Activated CD4-positive, alpha-beta T cell treated with anti-CD3 and anti-CD28 coated beads, Interleukin-2, amount 50 U/mL, for 1 hour (primary cell): ENCODE data around the gene USHBP1.
A peak's percentile ranks its signal among the peaks of the same experiment; 100 is the strongest.

Experiments
- DNase-seq: peaks from one replicate; pipeline ENCODE4 v3.0.0-alpha.2; 2020

Gene USHBP1

DNA sequence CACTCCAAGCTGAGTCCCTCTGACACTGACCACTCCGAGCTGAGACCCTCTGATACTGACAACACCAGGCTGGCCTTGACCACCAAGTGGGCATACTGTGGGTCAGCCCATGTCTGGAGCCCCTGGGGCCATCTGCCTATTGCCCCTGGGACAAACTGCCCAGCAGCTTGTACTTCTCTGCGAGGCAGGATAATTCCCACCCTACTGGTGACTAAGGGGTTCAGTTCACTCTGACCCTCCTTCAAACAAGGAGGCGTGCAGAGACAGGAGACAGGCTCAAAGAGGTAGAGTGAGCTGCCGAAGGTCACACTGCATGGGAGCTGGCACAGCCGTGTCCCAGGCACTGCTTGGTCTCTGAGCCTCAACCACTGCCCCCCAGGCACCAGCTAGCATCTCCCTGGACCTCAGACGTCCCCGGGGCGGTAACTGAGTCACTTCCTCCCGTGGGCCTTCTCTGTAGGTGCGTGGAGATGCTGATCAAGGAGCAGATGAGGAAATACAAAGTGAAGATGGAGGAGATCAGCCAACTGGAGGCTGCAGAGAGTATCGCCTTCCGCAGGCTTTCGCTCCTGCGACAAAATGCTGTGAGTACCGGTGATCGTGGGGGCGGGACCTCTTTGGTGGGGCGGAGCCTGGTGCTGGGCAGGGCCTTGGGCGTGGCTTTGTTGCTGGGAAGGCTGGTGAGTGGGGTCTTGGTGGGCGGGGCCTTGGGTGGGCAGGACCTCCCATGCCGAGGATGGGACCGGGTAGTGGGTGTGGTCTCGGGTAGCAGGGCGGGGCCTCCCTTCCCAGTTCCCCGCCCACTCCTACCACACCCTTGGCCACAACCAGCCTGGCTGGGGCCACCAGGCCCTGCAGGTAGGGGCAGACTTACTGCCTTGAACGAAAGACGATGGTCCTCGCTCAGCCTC is 55.2 kb downstream of the USHBP1 start:
- peak; percentile 28 for DNase-seq

DNA sequence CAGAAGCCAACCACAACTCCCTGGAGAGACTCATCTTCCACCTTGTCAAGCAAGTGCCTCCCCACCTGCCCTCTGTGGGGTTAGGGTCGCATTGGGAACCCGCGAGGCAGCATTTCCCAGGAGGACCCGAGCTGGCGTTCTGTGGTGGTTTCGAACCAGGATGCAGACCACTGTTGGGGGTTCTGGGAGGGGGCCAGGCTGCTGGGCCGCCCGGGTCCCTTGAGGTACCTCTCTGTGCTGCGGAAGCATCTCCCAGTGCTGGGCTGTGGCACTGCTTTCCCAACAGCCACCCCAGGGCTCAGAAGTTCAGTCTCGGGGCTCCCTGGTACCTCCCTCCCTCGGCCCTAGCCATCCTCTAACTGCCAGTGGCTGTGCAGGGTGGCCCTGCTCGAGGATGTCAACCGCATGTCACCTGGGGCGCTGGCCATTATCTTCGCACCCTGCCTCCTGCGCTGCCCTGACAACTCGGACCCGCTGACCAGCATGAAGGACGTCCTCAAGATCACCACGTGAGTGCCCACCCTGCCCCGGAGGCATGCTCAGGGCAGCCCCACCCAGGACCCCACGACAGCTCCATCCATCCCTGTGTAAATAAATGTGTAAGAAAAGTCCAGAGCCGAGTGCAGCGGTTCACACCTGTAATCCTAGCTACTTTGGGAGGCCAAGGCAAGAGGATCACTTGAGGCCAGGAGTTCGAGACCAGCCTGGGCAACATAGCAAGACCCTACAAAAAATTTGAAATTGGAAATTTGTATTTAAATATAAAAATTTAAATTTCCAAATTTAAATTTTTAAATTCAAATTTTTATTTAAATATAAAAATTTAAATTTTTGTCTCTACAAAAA is 57.6 kb downstream of the USHBP1 start:
- no peak for DNase-seq

DNA sequence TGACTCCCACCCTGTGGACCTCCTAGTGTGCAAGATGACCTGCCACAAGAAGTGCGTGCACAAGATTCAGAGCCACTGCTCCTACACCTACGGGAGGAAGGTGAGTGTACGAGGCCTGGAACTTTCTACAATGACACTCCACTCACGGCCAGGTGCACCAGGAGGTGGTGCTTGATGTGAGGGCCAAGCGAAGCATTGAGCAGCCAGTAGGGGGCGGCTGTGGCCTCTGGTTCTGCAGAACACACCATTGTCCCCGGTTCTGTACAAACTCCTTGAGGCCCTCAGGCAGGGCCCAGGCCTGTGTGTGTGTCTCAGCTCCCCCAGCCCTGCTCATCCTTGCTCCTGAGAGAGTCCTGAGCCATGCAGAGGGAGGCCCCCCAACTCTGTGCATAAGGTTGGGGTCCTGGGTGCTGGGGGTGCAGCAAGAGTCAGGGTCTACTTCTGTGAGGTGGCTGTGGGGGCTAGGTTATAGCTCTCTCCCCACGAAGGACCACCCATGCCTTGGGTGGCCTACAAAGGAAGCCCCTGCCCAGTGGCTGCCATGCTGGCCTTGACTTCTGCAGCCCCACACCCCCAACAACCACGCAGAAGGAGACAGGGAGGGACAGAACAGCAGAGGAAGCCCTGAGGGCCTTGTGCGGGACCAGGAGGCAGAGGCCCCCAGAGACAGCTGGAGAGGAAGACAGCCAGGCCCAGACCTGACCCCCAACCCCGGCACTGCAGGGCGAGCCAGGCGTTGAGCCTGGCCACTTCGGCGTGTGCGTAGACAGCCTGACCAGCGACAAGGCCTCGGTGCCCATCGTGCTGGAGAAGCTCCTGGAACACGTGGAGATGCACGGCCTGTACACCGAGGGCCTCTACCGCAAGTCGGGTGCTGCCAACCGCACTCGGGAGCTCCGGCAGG is 59.1 kb downstream of the USHBP1 start:
- DNase-seq, result peak; percentile 72

DNA sequence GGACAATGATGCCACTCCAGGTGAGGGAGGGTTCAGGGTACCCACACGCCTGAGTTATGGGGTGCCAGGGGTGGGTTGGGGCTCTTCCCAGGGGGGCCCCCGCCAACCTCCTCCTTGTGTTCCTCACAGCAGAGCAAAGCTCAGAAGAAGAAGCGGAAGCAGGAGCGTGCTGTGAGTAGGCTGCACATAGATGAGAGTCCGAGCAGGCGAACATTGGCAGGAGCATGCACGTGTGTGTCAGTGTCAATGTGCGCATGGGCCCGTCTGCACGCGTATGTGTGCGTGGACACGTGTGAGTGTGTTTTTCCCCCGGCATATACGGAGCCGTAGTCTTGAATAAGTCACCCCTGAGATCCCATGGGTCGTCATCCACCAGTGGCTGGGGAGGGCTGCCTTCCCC is 61.8 kb downstream of the USHBP1 start:
- DNase-seq, result no peak

DNA sequence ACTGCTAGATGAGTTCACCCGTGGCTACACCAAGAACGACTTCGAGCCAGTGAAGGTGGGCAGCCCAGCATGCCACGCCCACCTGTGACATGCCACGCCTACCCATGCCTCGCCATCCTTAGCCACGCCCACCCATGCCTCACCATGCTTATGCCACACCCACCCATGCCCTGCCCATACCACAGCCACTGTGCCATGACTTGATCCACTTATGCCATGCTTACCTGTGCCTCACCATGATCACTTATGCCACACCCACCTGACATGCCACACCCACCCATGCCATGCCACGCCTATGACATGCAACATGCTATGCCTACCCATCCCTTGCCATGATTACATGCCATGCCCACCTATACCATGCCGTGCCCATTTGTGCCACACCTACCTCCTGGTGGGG is 62.3 kb downstream of the USHBP1 start:
- DNase-seq, result no peak

DNA sequence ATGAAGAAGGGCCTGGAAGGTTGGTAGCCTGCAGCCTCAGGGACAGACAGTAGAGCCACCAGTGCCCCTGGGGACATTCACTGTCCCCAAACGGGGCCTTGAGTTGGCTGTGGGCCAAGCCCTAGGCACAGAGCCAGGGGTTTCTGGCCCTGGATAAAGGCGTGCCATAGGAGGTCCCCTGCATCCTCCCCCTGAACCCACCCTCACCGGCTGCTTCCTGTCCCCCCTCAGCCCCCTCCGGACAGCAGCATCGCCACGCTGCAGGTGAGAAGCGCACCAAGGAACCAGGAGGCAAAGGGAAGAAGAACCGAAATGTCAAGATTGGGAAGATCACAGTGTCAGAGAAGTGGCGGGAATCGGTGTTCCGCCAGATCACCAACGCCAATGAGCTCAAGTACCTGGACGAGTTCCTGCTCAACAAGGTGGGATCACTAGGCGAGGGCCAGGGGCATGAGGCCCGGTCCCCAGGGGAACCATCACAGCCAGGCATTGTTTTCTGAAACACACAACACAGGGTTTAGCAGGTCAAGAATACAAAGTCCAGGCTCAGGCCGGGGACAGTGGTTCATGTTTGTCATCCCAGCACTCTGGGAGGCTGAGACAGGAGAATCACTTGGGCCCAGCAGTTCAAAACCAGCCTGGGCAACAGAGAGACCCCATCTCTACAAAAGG is 64.0 kb downstream of the USHBP1 start:
- no peak for DNase-seq
